RWPE2 (cell line): Measurements from ENCODE around the gene TCF7L2.
A peak's percentile ranks its signal among the peaks of the same experiment; 100 is the strongest.

Source experiments
- ATAC-seq: fragments of 200-7000 bp; cut with Tn5 transposase; 3 replicates; pipeline ENCODE4 v1.9.1; 2021; ENCODE audit warnings: low read depth
- DNase-seq: peaks from one replicate; pipeline ENCODE4 v3.0.0-alpha.2; 2020; ENCODE audit warnings: low spot score
- H3K27ac ChIP-seq: fragments of 450-650 bp; 2 replicates; pipeline ENCODE4 v1.5.1; 2017; ENCODE audit warnings: mild to moderate bottlenecking; ENCODE audit not compliant: poor library complexity, severe bottlenecking
- H3K27me3 ChIP-seq: fragments of 250-450 bp; sonication (Bioruptor Pico); 2 replicates; pipeline ENCODE4 v1.5.1; 2021; ENCODE audit warnings: mild to moderate bottlenecking, moderate library complexity; ENCODE audit not compliant: insufficient read depth, poor library complexity, severe bottlenecking
- H3K36me3 ChIP-seq: fragments of 250-450 bp; sonication (Bioruptor Pico); 2 replicates; pipeline ENCODE4 v1.5.1; 2020; ENCODE audit warnings: low read depth, mild to moderate bottlenecking, moderate library complexity
- H3K4me1 ChIP-seq: fragments of 250-450 bp; sonication (Bioruptor Pico); 2 replicates; pipeline ENCODE4 v1.5.1; 2021; ENCODE audit warnings: mild to moderate bottlenecking, moderate library complexity; ENCODE audit not compliant: insufficient read depth, poor library complexity, severe bottlenecking
- H3K4me3 ChIP-seq: fragments of 250-450 bp; sonication (Bioruptor Pico); 2 replicates; pipeline ENCODE4 v1.5.1; 2021; ENCODE audit warnings: mild to moderate bottlenecking, moderate library complexity; ENCODE audit not compliant: severe bottlenecking
- H3K9me3 ChIP-seq: fragments of 250-450 bp; sonication (Bioruptor Pico); 2 replicates; pipeline ENCODE4 v1.5.1; 2021; ENCODE audit warnings: mild to moderate bottlenecking, moderate library complexity; ENCODE audit not compliant: severe bottlenecking
- CTCF ChIP-seq: fragments of 450-650 bp; IDR thresholded peaks from one replicate; pipeline ENCODE4 v1.5.1; 2017; ENCODE audit warnings: mild to moderate bottlenecking, moderate library complexity; ENCODE audit not compliant: poor library complexity, severe bottlenecking

TCF7L2 gene

GRCh38 chr10:112951359-112952281, 1.6 kb downstream of the TCF7L2 start:
- peaks cover 23% of the 10 kb centered on the region for H3K4me1 ChIP-seq
- DNase-seq, result no peak
- peak overlapping the region; percentile 55 for H3K4me3 ChIP-seq
- peak overlapping the region; percentile 97 for H3K27ac ChIP-seq
- TF ChIP-seq CTCF, result no peak
- H3K36me3 ChIP-seq, result peaks cover 19% of the 10 kb centered on the region
- H3K9me3 ChIP-seq, result no peaks in the 10 kb centered on the region
- H3K27me3 ChIP-seq, result no peaks in the 10 kb centered on the region
- ATAC-seq, result peak; percentile 22; the same call in 2 of the 3 replicates

GRCh38 chr10:112952282-112953173, 2.5 kb downstream of the TCF7L2 start:
- TF ChIP-seq CTCF, result no peak
- DNase-seq, result no peak
- Histone ChIP-seq H3K27me3 (no peaks in the 10 kb centered on the region), H3K36me3 (peaks cover 21% of the 10 kb centered on the region), H3K4me1 (peaks cover 32% of the 10 kb centered on the region), H3K27ac (peak overlapping the region; percentile 97), H3K4me3 (peak overlapping the region; percentile 55), H3K9me3 (no peaks in the 10 kb centered on the region)
- ATAC-seq, result peak; percentile 3; the same call in 1 of the 3 replicates

DNA sequence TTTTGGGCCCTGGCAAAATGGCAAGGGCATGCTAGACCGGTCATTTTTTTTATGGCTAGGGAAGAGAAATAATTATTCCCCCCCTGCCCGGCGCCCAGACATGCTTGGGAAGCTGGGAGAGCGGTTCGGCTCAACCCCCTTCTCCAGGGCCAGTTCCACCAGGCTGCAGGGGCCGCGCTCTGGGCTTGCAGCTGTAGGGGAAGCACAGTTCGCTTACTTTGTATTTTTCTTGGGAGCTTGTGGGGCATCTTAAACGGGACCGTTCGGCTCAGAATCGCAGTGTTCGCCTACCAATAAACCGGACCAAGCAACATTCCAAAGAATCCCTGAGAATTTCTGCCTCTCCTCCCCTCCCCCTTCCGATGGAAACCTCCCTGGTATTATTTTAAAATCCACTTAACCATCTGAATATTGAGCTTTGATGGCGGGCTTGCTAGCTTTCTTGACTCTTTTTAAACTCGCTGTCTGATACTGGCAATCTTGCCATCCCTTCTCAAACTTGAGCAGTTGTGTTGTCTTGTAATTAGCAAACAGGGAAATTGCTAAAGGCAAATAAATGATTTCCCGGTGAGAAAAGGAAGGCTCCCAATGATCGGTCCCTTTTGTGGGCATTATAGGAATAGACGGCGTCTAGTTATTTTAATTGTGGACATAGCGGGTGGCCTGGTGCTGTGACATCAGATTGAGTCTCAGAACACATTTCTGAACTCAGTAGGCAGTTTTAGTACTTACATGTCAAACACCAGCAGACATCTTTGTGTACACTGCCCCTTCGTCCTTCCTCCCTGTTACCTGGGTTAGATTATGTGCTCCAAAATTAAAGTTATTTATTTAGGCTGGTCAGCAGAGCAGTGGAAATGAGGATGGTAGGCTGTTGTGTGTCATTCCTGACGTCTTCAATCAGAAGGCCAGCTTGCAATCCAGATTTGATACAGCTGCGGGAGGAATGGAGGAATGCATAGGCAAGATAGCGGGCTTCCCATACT, 3.4 kb downstream of the TCF7L2 start:
- DNase-seq (no peak), ATAC-seq (no peak)
- H3K9me3 ChIP-seq, result no peaks in the 10 kb centered on the region
- peak overlapping the region; percentile 97 for H3K27ac ChIP-seq
- peak overlapping the region; percentile 55 for H3K4me3 ChIP-seq
- H3K27me3 ChIP-seq, result no peaks in the 10 kb centered on the region
- peaks cover 21% of the 10 kb centered on the region for H3K36me3 ChIP-seq
- peaks cover 41% of the 10 kb centered on the region for H3K4me1 ChIP-seq
- no peak for TF ChIP-seq CTCF

- ATAC-seq, result no peak
- peak overlapping the region; percentile 8 for H3K4me3 ChIP-seq
These were observed 5.0 kb downstream of the TCF7L2 start for GRCh38 chr10:112954974-112955581.

More at GRCh38 chr10:112954974-112955581, 5.0 kb downstream of the TCF7L2 start:
- H3K27me3 ChIP-seq, result no peaks in the 10 kb centered on the region
- H3K27ac ChIP-seq, result peak overlapping the region; percentile 97
- DNase-seq, result no peak
- no peaks in the 10 kb centered on the region for H3K9me3 ChIP-seq
- no peak for TF ChIP-seq CTCF
- H3K36me3 ChIP-seq, result peaks cover 21% of the 10 kb centered on the region
- H3K4me1 ChIP-seq, result peaks cover 54% of the 10 kb centered on the region
